Body of pancreas (tissue), 4 donors: ENCODE results near the gene GDPD5. TPM values are rescaled to one million over a fixed set of nuclear protein-coding genes. Genes with fewer than 3 reads are reported as not detected.

Experiments used
- ATAC-seq: fragments of 150-250 bp; one replicate; pipeline ENCODE4 v1.9.1; 2016
- DNase-seq, 4 donors: peaks; one replicate each; pipeline ENCODE4 v3.0.0-alpha.2; 2019
- H3K27ac ChIP-seq, 4 donors: fragments of 200-600 bp; sonication (generic); 1 replicate in 3 of 4; 2 replicates in 1 of 4; pipeline versions ENCODE4 v1.5.1 to v1.6.1; 2016 to 2019; ENCODE audit warnings: mild to moderate bottlenecking in 1 of 4, mixed read lengths in 1 of 4, moderate library complexity in 1 of 4
- H3K27me3 ChIP-seq, 2 donors: fragments of 200-600 bp; sonication (generic); one replicate each; pipeline ENCODE4 v1.6.0; 2016; ENCODE audit warnings: mild to moderate bottlenecking in 1 of 2
- H3K36me3 ChIP-seq, 2 donors: fragments of 200-600 bp; sonication (generic); replicated peaks in 1 of 2; 2 replicates each; pipeline ENCODE4 v1.5.1; 2016; ENCODE audit warnings: low read depth in 2 of 2; ENCODE audit not compliant: insufficient read depth in 1 of 2
- H3K4me1 ChIP-seq: fragments of 200-600 bp; sonication (generic); one replicate; pipeline ENCODE4 v1.6.0; 2016
- H3K4me3 ChIP-seq, 2 donors: fragments of 200-600 bp; sonication (generic); 1 replicate in 1 of 2; 2 replicates in 1 of 2; pipeline ENCODE4 v1.5.1; 2016 to 2019
- H3K9me3 ChIP-seq, 3 donors: fragments of 200-600 bp; sonication (generic); 1 replicate in 2 of 3; 2 replicates in 1 of 3; pipeline ENCODE4 v1.5.1; 2016
- CTCF ChIP-seq, 7 experiments: fragments of 450-650 bp in 4 of 7; fragments of 200-600 bp in 3 of 7; sonication (generic) in 3 of 7; IDR thresholded peaks; one replicate each; pipeline ENCODE4 v1.5.1; 2016 to 2019; ENCODE audit warnings: antibody characterized with exemption in 7 of 7
- POLR2A ChIP-seq, 3 donors: fragments of 450-650 bp; IDR thresholded peaks; one replicate each; pipeline ENCODE4 v1.6.1; 2016; ENCODE audit warnings: antibody characterized with exemption in 3 of 3, mild to moderate bottlenecking in 2 of 3
- WGBS, 2 donors: methylation state at CpG; one replicate each; pipeline ENCODE4 v1.1.5; 2017; 5-methylcytosine and 5-hydroxymethylcytosine counted together
- intact Hi-C: fragments of 100-400 bp; cut with DNase I; formaldehyde crosslinking; loops from one replicate; pipeline ENCODE4 v1.15.1; 2023
- total RNA-seq, 2 donors: library from RNA; depleted of rRNA; stranded (reverse); fragments of >200 nt; gene quantifications; one replicate each; pipeline ENCODE4 v1.1.0, GENCODE V29; 2016

The GDPD5 gene
- total RNA-seq, 2 donors from 2014 or later = 29.6 to 73.2 TPM

DNA sequence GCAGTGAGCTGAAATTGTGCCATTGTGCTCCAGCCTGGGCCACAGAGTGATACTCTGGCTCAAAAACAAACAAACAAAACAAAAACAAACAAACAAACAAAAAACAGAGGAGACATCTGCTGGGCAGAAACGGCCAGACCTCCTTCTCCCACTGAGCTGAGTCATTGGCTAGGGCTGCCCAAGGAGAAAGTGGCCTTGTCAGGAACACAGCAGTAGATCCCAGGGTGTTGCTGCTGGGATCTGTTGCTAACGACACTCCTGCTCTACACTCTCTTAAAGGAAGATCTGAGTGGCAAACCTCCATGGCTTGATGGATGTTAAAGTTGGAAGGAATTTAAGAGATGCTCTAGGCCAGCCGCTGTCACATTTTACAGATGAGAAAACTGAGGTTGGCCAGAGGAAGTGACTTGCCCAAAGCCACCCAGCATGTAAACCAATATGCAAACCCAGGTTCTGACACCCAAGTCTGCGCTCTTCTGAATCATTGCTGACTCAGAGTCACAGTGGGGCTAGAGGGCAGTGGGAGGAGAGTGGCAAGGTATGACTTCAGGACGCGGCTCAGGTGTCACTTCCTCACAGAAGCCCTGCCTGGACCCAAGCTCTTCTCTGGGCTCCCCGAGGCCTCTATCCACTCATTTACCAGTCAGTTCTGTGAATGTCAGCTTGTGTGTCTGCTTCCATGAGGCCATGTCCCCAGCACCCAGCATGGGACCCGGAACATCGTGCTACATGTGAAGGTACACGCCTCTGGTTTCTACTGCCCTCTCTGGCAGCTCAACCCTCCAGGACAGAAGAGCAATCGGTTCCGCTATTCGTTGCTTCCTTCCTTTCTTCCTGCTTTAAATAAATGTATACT lies 11.3 kb upstream of the GDPD5 start:
- intact Hi-C loops = loop anchor here (10.0 kb wide), 1 partner anchor 252 kb away; no protein-coding TSS in a partner anchor
- ATAC-seq (no peak), DNase-seq (no peak)
- Histone ChIP-seq H3K4me3 (no peak overlapping the region), H3K9me3 (no peaks in the 10 kb centered on the region), H3K4me1 (peaks cover 3% of the 10 kb centered on the region), H3K27me3 (no peaks in the 10 kb centered on the region), H3K36me3 (no peaks in the 10 kb centered on the region), H3K27ac (no peak overlapping the region)
- TF ChIP-seq POLR2A (IDR thresholded peaks at IDR 0.05) (no peak), CTCF (IDR thresholded peaks at IDR 0.05) (no peak)
- 68 to 76% methylated on average over 10 to 13 of the region's 13 CpGs for WGBS, 2 donors

DNA sequence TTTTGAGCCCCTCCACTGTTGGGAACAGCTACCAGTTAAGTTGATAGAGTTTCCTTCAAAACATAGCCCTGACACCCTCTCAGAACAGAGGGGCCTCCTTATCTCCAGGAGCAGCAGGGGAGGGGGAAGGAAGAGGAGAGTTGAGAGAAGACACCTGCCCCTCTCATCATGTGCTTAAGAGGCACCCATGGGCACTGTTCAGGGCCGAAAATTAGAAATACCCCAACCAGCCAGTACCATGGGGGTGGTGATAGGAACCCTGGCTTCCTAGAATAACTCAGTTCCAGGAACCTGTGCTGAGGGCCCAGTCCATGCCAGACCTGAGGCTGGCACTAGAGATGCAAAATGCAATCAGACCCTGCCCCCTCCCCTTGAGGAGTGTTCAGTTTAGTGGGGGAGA lies 9.3 kb upstream of the GDPD5 start:
- H3K4me3 ChIP-seq = no peak overlapping the region
- TF ChIP-seq CTCF (IDR thresholded peaks at IDR 0.05) (no peak), POLR2A (IDR thresholded peaks at IDR 0.05) (no peak)
- H3K27ac ChIP-seq = no peak overlapping the region
- DNase-seq = no peak
- H3K36me3 ChIP-seq = no peaks in the 10 kb centered on the region
- peaks cover 3% of the 10 kb centered on the region for H3K4me1 ChIP-seq
- intact Hi-C loops = loop anchor here (10.0 kb wide), 1 partner anchor 250 kb away; no protein-coding TSS in a partner anchor
- 75% methylated on average over 1 of the region's 1 CpG for WGBS, 2 donors
- no peak for ATAC-seq
- H3K9me3 ChIP-seq = no peaks in the 10 kb centered on the region
- H3K27me3 ChIP-seq = no peaks in the 10 kb centered on the region

GRCh38 chr11:75534259-75535069 lies 8.7 kb upstream of the GDPD5 start:
- ATAC-seq = no peak

DNA sequence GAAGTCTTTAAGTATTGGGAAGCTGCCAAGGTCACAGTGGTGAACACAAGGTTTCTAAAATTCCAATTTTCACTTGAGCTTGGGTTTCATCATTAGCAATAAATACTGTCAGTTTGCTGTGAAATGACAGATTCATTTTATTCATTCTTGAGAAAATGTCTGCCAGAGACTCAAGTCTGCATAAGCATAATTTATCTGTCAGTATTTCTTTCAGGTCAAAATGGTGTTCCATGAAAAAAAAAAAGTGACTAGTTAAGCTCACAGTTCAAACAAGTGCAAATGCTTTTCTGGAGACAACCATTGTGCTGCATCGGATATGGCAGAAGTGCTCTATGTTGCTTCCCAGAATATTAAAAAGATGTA lies 8.1 kb upstream of the GDPD5 start:
- ATAC-seq = no peak
- 70 to 79% methylated on average over 1 of the region's 1 CpG for WGBS, 2 donors
- intact Hi-C loops = loop anchor here (10.0 kb wide), 1 partner anchor 249 kb away; no protein-coding TSS in a partner anchor

More at GRCh38 chr11:75534259-75535069, 8.7 kb upstream of the GDPD5 start:
- H3K27me3 ChIP-seq = no peaks in the 10 kb centered on the region
- no peaks in the 10 kb centered on the region for H3K9me3 ChIP-seq
- H3K27ac ChIP-seq = no peak overlapping the region
- no peak for DNase-seq
- no peak overlapping the region for H3K4me3 ChIP-seq
- no peak for TF ChIP-seq CTCF (IDR thresholded peaks at IDR 0.05)
- no peak for TF ChIP-seq POLR2A (IDR thresholded peaks at IDR 0.05)
- intact Hi-C loops = loop anchor here (10.0 kb wide), 1 partner anchor 250 kb away; no protein-coding TSS in a partner anchor
- no peaks in the 10 kb centered on the region for H3K36me3 ChIP-seq
- H3K4me1 ChIP-seq = peaks cover 3% of the 10 kb centered on the region
- WGBS, 2 donors = 45 to 50% methylated on average over 10 to 15 of the region's 15 CpGs

More for the DNA sequence above, 8.1 kb upstream of the GDPD5 start:
- Histone ChIP-seq H3K9me3 (no peaks in the 10 kb centered on the region), H3K27ac (no peak overlapping the region), H3K36me3 (no peaks in the 10 kb centered on the region), H3K27me3 (no peaks in the 10 kb centered on the region), H3K4me3 (no peak overlapping the region), H3K4me1 (peaks cover 3% of the 10 kb centered on the region)
- no peak for DNase-seq
- TF ChIP-seq POLR2A (IDR thresholded peaks at IDR 0.05) (no peak), CTCF (IDR thresholded peaks at IDR 0.05) (no peak)
